Measurements from ENCODE around the gene MAN1A2.

Gene MAN1A2

GRCh38 chr1:117531222-117531621, 164.0 kb downstream of the MAN1A2 start:
- Histone ChIP-seq H3K18ac (ENCODE audit: low read depth in 1 of 2, low read length in 2 of 2) (no peak overlapping the region), H2AFZ (ENCODE audit: low read depth, low read length) (no peak overlapping the region), H3K23ac (ENCODE audit: low read length in 2 of 2) (no peak overlapping the region), H3K36me3 (ENCODE audit: control insufficient read depth in 1 of 2, insufficient read depth in 2 of 2, low read depth in 1 of 2, low read length in 2 of 2) (no peaks in the 10 kb centered on the region), H3K4me3 (ENCODE audit: insufficient read depth in 1 of 2, low read depth in 1 of 2, low read length in 2 of 2) (no peak overlapping the region), H3K9ac (ENCODE audit: low read length) (no peak overlapping the region), H2BK5ac (ENCODE audit: low read depth, low read length, poor library complexity, severe bottlenecking) (no peak overlapping the region), H2AK5ac (ENCODE audit: low read length, severe bottlenecking) (no peak overlapping the region), H3K4me2 (ENCODE audit: low read length, poor library complexity, severe bottlenecking) (no peak overlapping the region), H3K9me3 (ENCODE audit: control insufficient read depth, low read length) (no peaks in the 10 kb centered on the region), H4K91ac (ENCODE audit: low read length) (no peak overlapping the region), H3K4ac (ENCODE audit: low read depth in 1 of 2, low read length in 2 of 2) (no peak overlapping the region), H3K27me3 (ENCODE audit: control insufficient read depth in 1 of 2, insufficient read depth in 1 of 2, low read length in 2 of 2) (no peaks in the 10 kb centered on the region), H4K8ac (ENCODE audit: low read length) (no peak overlapping the region), H3K14ac (ENCODE audit: low read length in 2 of 2) (no peak overlapping the region), H2BK120ac (ENCODE audit: low read depth, low read length) (no peak overlapping the region), H2BK15ac (ENCODE audit: low read depth, poor library complexity, severe bottlenecking) (no peak overlapping the region), H3K27ac (ENCODE audit: low read length, poor library complexity, severe bottlenecking) (no peak overlapping the region), H2BK12ac (ENCODE audit: low read length in 2 of 2) (no peak overlapping the region), H3K4me1 (ENCODE audit: control insufficient read depth, insufficient read depth, low read depth, low read length) (no peaks in the 10 kb centered on the region), H3K79me1 (replicated peaks; ENCODE audit: low read length, poor library complexity, severe bottlenecking) (no peaks in the 10 kb centered on the region)
- no peak for DNase-seq

- Histone ChIP-seq H3K18ac (ENCODE audit: low read depth in 1 of 2, low read length in 2 of 2) (no peak overlapping the region), H2AFZ (ENCODE audit: low read depth, low read length) (no peak overlapping the region), H3K36me3 (ENCODE audit: control insufficient read depth in 1 of 2, insufficient read depth in 2 of 2, low read depth in 1 of 2, low read length in 2 of 2) (no peaks in the 10 kb centered on the region), H4K91ac (ENCODE audit: low read length) (peak overlapping the region; percentile 34), H2AK5ac (ENCODE audit: low read length, severe bottlenecking) (no peak overlapping the region), H2BK12ac (ENCODE audit: low read length in 2 of 2) (no peak overlapping the region), H3K4me3 (ENCODE audit: insufficient read depth in 1 of 2, low read depth in 1 of 2, low read length in 2 of 2) (peak overlapping the region in 1 of 2 experiments; percentile 42), H3K4me2 (ENCODE audit: low read length, poor library complexity, severe bottlenecking) (no peak overlapping the region), H3K4ac (ENCODE audit: low read depth in 1 of 2, low read length in 2 of 2) (no peak overlapping the region), H3K4me1 (ENCODE audit: control insufficient read depth, insufficient read depth, low read depth, low read length) (no peaks in the 10 kb centered on the region), H3K9me3 (ENCODE audit: control insufficient read depth, low read length) (no peaks in the 10 kb centered on the region), H2BK120ac (ENCODE audit: low read depth, low read length) (no peak overlapping the region), H4K8ac (ENCODE audit: low read length) (peak overlapping the region; percentile 61), H3K23ac (ENCODE audit: low read length in 2 of 2) (no peak overlapping the region), H3K14ac (ENCODE audit: low read length in 2 of 2) (no peak overlapping the region), H3K27ac (ENCODE audit: low read length, poor library complexity, severe bottlenecking) (no peak overlapping the region), H3K27me3 (ENCODE audit: control insufficient read depth in 1 of 2, insufficient read depth in 1 of 2, low read length in 2 of 2) (peaks cover 0 to 9% of the 10 kb centered on the region in 2 experiments), H2BK5ac (ENCODE audit: low read depth, low read length, poor library complexity, severe bottlenecking) (no peak overlapping the region), H3K79me1 (replicated peaks; ENCODE audit: low read length, poor library complexity, severe bottlenecking) (no peaks in the 10 kb centered on the region), H2BK15ac (ENCODE audit: low read depth, poor library complexity, severe bottlenecking) (no peak overlapping the region), H3K9ac (ENCODE audit: low read length) (peak overlapping the region; percentile 64)
- peak; percentile 65 for DNase-seq
- WGBS = 10% methylated on average over 4 of the region's 6 CpGs
Observed at GRCh38 chr1:117534995-117535467, 167.8 kb downstream of the MAN1A2 start.

- no peak overlapping the region for H3K9ac ChIP-seq (ENCODE audit: low read length)
- no peaks in the 10 kb centered on the region for H3K79me1 ChIP-seq (replicated peaks; ENCODE audit: low read length, poor library complexity, severe bottlenecking)
- no peak overlapping the region for H2BK120ac ChIP-seq (ENCODE audit: low read depth, low read length)
- DNase-seq = no peak
- peak overlapping the region in 1 of 2 experiments; percentile 75 for H3K14ac ChIP-seq (ENCODE audit: low read length in 2 of 2)
- H3K27ac ChIP-seq (ENCODE audit: low read length, poor library complexity, severe bottlenecking) = no peak overlapping the region
- H3K27me3 ChIP-seq (ENCODE audit: control insufficient read depth in 1 of 2, insufficient read depth in 1 of 2, low read length in 2 of 2) = peaks cover 0 to 9% of the 10 kb centered on the region in 2 experiments
- 86% methylated on average over 6 of the region's 6 CpGs for WGBS
- no peak overlapping the region for H2BK12ac ChIP-seq (ENCODE audit: low read length in 2 of 2)
- H2AFZ ChIP-seq (ENCODE audit: low read depth, low read length) = no peak overlapping the region
- no peak overlapping the region for H3K18ac ChIP-seq (ENCODE audit: low read depth in 1 of 2, low read length in 2 of 2)
- H4K8ac ChIP-seq (ENCODE audit: low read length) = no peak overlapping the region
- H3K23ac ChIP-seq (ENCODE audit: low read length in 2 of 2) = no peak overlapping the region
- H3K4me2 ChIP-seq (ENCODE audit: low read length, poor library complexity, severe bottlenecking) = no peak overlapping the region
- no peak overlapping the region for H2BK15ac ChIP-seq (ENCODE audit: low read depth, poor library complexity, severe bottlenecking)
- H3K4ac ChIP-seq (ENCODE audit: low read depth in 1 of 2, low read length in 2 of 2) = no peak overlapping the region
- H3K4me1 ChIP-seq (ENCODE audit: control insufficient read depth, insufficient read depth, low read depth, low read length) = no peaks in the 10 kb centered on the region
- no peak overlapping the region for H2AK5ac ChIP-seq (ENCODE audit: low read length, severe bottlenecking)
- H3K36me3 ChIP-seq (ENCODE audit: control insufficient read depth in 1 of 2, insufficient read depth in 2 of 2, low read depth in 1 of 2, low read length in 2 of 2) = no peaks in the 10 kb centered on the region
- H3K9me3 ChIP-seq (ENCODE audit: control insufficient read depth, low read length) = no peaks in the 10 kb centered on the region
- no peak overlapping the region for H2BK5ac ChIP-seq (ENCODE audit: low read depth, low read length, poor library complexity, severe bottlenecking)
- no peak overlapping the region for H4K91ac ChIP-seq (ENCODE audit: low read length)
- no peak overlapping the region for H3K4me3 ChIP-seq (ENCODE audit: insufficient read depth in 1 of 2, low read depth in 1 of 2, low read length in 2 of 2)
Observed at GRCh38 chr1:117535821-117536220, 168.6 kb downstream of the MAN1A2 start.

GRCh38 chr1:117537291-117537920, 170.2 kb downstream of the MAN1A2 start:
- no peak overlapping the region for H3K4me3 ChIP-seq (ENCODE audit: insufficient read depth in 1 of 2, low read depth in 1 of 2, low read length in 2 of 2)
- no peak for DNase-seq
- H3K4ac ChIP-seq (ENCODE audit: low read depth in 1 of 2, low read length in 2 of 2) = no peak overlapping the region
- no peak overlapping the region for H2BK120ac ChIP-seq (ENCODE audit: low read depth, low read length)
- no peak overlapping the region for H2BK15ac ChIP-seq (ENCODE audit: low read depth, poor library complexity, severe bottlenecking)
- peaks cover 0 to 9% of the 10 kb centered on the region in 2 experiments for H3K27me3 ChIP-seq (ENCODE audit: control insufficient read depth in 1 of 2, insufficient read depth in 1 of 2, low read length in 2 of 2)
- no peak overlapping the region for H3K18ac ChIP-seq (ENCODE audit: low read depth in 1 of 2, low read length in 2 of 2)
- no peak overlapping the region for H4K8ac ChIP-seq (ENCODE audit: low read length)
- no peak overlapping the region for H3K9ac ChIP-seq (ENCODE audit: low read length)
- H3K36me3 ChIP-seq (ENCODE audit: control insufficient read depth in 1 of 2, insufficient read depth in 2 of 2, low read depth in 1 of 2, low read length in 2 of 2) = no peaks in the 10 kb centered on the region
- WGBS = 70% methylated on average over 10 of the region's 10 CpGs
- no peak overlapping the region for H3K4me2 ChIP-seq (ENCODE audit: low read length, poor library complexity, severe bottlenecking)
- no peak overlapping the region for H4K91ac ChIP-seq (ENCODE audit: low read length)
- no peak overlapping the region for H2BK5ac ChIP-seq (ENCODE audit: low read depth, low read length, poor library complexity, severe bottlenecking)
- H3K23ac ChIP-seq (ENCODE audit: low read length in 2 of 2) = no peak overlapping the region
- H3K79me1 ChIP-seq (replicated peaks; ENCODE audit: low read length, poor library complexity, severe bottlenecking) = no peaks in the 10 kb centered on the region
- H2AFZ ChIP-seq (ENCODE audit: low read depth, low read length) = no peak overlapping the region
- no peaks in the 10 kb centered on the region for H3K4me1 ChIP-seq (ENCODE audit: control insufficient read depth, insufficient read depth, low read depth, low read length)
- H2AK5ac ChIP-seq (ENCODE audit: low read length, severe bottlenecking) = no peak overlapping the region
- no peaks in the 10 kb centered on the region for H3K9me3 ChIP-seq (ENCODE audit: control insufficient read depth, low read length)
- no peak overlapping the region for H2BK12ac ChIP-seq (ENCODE audit: low read length in 2 of 2)
- H3K27ac ChIP-seq (ENCODE audit: low read length, poor library complexity, severe bottlenecking) = no peak overlapping the region
- H3K14ac ChIP-seq (ENCODE audit: low read length in 2 of 2) = no peak overlapping the region

Measured in mesenchymal stem cell (in vitro differentiated cells and primary cell).